ENCODE data around the gene LYSMD2. TPM values are rescaled to one million over a fixed set of nuclear protein-coding genes. Genes with fewer than 3 reads are reported as not detected.

LYSMD2 gene
- total RNA-seq, 2 experiments from 2014 or later: 14.5 to 16.8 TPM

GRCh38 chr15:51751697-51752683, 14.5 kb upstream of the LYSMD2 start:
- intact Hi-C loops (cut with micrococcal nuclease): loop anchor here (1.0 kb wide), 1 partner anchor 16 kb away; no protein-coding TSS in a partner anchor
- H3K9me3 Mint-ChIP-seq: no peaks in the 10 kb centered on the region
- peaks cover 2% of the 10 kb centered on the region for H3K27me3 Mint-ChIP-seq (ENCODE audit: low read depth)
- H3K4me3 Mint-ChIP-seq: peak overlapping the region; percentile 81
- peaks cover 2% of the 10 kb centered on the region for H3K36me3 Mint-ChIP-seq (ENCODE audit: low read depth)
- H3K4me1 Mint-ChIP-seq (ENCODE audit: low read depth): peaks cover 27% of the 10 kb centered on the region
- peak; percentile 30 for DNase-seq
- no peak overlapping the region for H3K27ac Mint-ChIP-seq
- CTCF ChIA-PET: interaction anchor here (1.2 to 1.7 kb wide), 3 partner anchors 15 to 103 kb away, joined by 3 to 9 read pairs (median 6); partner anchors contain the start of gene LYSMD2

- Mint-ChIP-seq H3K4me3 (peak within 1 kb of the TSS; percentile 81), H3K9me3 (no peaks in the 10 kb centered on the region), H3K27ac (no peak within 1 kb of the TSS), H3K4me1 (ENCODE audit: low read depth) (peaks cover 27% of the 10 kb centered on the region), H3K36me3 (ENCODE audit: low read depth) (peaks cover 2% of the 10 kb centered on the region), H3K27me3 (ENCODE audit: low read depth) (peaks cover 2% of the 10 kb centered on the region)
- DNase-seq: peak; percentile 53
- CTCF ChIA-PET: interaction anchor here (0.8 to 1.7 kb wide), 4 partner anchors 12 to 102 kb away, joined by 3 to 6 read pairs (median 4); no protein-coding TSS in a partner anchor
- intact Hi-C loops (cut with micrococcal nuclease): loop anchor here (1.0 kb wide), 1 partner anchor 15 kb away; no protein-coding TSS in a partner anchor
Measured at GRCh38 chr15:51750792-51751696, 13.6 kb upstream of the LYSMD2 start, which contains the start of gene TMOD2. Gene TMOD2 (plus strand): TSS chr15:51751597. CDS start chr15:51766442, 14,845 bp downstream.

GRCh38 chr15:51750186-51750585, 12.7 kb upstream of the LYSMD2 start:
- Mint-ChIP-seq H3K36me3 (ENCODE audit: low read depth) (peaks cover 2% of the 10 kb centered on the region), H3K27ac (no peak overlapping the region), H3K4me3 (peak overlapping the region; percentile 8), H3K27me3 (ENCODE audit: low read depth) (peaks cover 2% of the 10 kb centered on the region), H3K9me3 (no peaks in the 10 kb centered on the region), H3K4me1 (ENCODE audit: low read depth) (peaks cover 22% of the 10 kb centered on the region)
- CTCF ChIA-PET: interaction anchor here (0.8 to 1.4 kb wide), 3 partner anchors 11 to 100 kb away, joined by 3 to 4 read pairs (median 3); no protein-coding TSS in a partner anchor
- DNase-seq: no peak
- intact Hi-C loops (cut with micrococcal nuclease): no loop called here

GRCh38 chr15:51749307-51749706, 11.9 kb upstream of the LYSMD2 start:
- no peak overlapping the region for H3K27ac Mint-ChIP-seq
- CTCF ChIA-PET: interaction anchor here (0.7 to 2.2 kb wide), 3 partner anchors 11 to 28 kb away, joined by 3 to 5 read pairs (median 4); no protein-coding TSS in a partner anchor
- DNase-seq: no peak
- no peak overlapping the region for H3K4me3 Mint-ChIP-seq
- H3K9me3 Mint-ChIP-seq: no peaks in the 10 kb centered on the region
- peaks cover 19% of the 10 kb centered on the region for H3K4me1 Mint-ChIP-seq (ENCODE audit: low read depth)
- H3K36me3 Mint-ChIP-seq (ENCODE audit: low read depth): peaks cover 2% of the 10 kb centered on the region
- intact Hi-C loops (cut with micrococcal nuclease): no loop called here
- peaks cover 2% of the 10 kb centered on the region for H3K27me3 Mint-ChIP-seq (ENCODE audit: low read depth)

GRCh38 chr15:51739061-51739712, 1.7 kb upstream of the LYSMD2 start:
- Mint-ChIP-seq H3K27ac (no peak overlapping the region), H3K4me3 (no peak overlapping the region), H3K27me3 (ENCODE audit: low read depth) (no peaks in the 10 kb centered on the region), H3K9me3 (no peaks in the 10 kb centered on the region), H3K36me3 (ENCODE audit: low read depth) (no peaks in the 10 kb centered on the region), H3K4me1 (ENCODE audit: low read depth) (peaks cover 38% of the 10 kb centered on the region)
- no peak for DNase-seq
- intact Hi-C loops (cut with micrococcal nuclease): loop anchor here (5.0 kb wide), 7 partner anchors 93 to 972 kb away; partner anchors contain the start of genes AP4E1 and SPPL2A
- CTCF ChIA-PET: interaction anchor here (0.6 to 9.2 kb wide), 6 partner anchors 10 to 118 kb away, joined by 3 to 63 read pairs (median 4); no protein-coding TSS in a partner anchor

GRCh38 chr15:51738553-51738952, 1.1 kb upstream of the LYSMD2 start:
- intact Hi-C loops (cut with micrococcal nuclease): loop anchor here (5.0 kb wide), 7 partner anchors 94 to 971 kb away; partner anchors contain the start of genes AP4E1 and SPPL2A
- H3K27ac Mint-ChIP-seq: peak overlapping the region; percentile 82
- CTCF ChIA-PET: interaction anchor here (0.6 to 9.2 kb wide), 6 partner anchors 11 to 117 kb away, joined by 3 to 63 read pairs (median 4); no protein-coding TSS in a partner anchor
- no peaks in the 10 kb centered on the region for H3K36me3 Mint-ChIP-seq (ENCODE audit: low read depth)
- peaks cover 43% of the 10 kb centered on the region for H3K4me1 Mint-ChIP-seq (ENCODE audit: low read depth)
- no peak for DNase-seq
- H3K4me3 Mint-ChIP-seq: peak overlapping the region; percentile 73
- no peaks in the 10 kb centered on the region for H3K9me3 Mint-ChIP-seq
- no peaks in the 10 kb centered on the region for H3K27me3 Mint-ChIP-seq (ENCODE audit: low read depth)

- peak overlapping the region; percentile 91 for H3K27ac Mint-ChIP-seq
- H3K9me3 Mint-ChIP-seq: no peaks in the 10 kb centered on the region
- peaks cover 59% of the 10 kb centered on the region for H3K4me1 Mint-ChIP-seq (ENCODE audit: low read depth)
- peak overlapping the region; percentile 82 for H3K4me3 Mint-ChIP-seq
- DNase-seq: peak; percentile 66
- no peaks in the 10 kb centered on the region for H3K27me3 Mint-ChIP-seq (ENCODE audit: low read depth)
- peaks cover 3% of the 10 kb centered on the region for H3K36me3 Mint-ChIP-seq (ENCODE audit: low read depth)
- CTCF ChIA-PET: interaction anchor here (0.8 to 9.2 kb wide), 11 partner anchors 11 to 115 kb away, joined by 3 to 63 read pairs (median 4); partner anchors contain the start of gene DMXL2
- intact Hi-C loops (cut with micrococcal nuclease): loop anchor here (1.0 to 5.0 kb wide), 11 partner anchors 11 to 970 kb away; partner anchors contain the start of genes AP4E1, DMXL2, SPPL2A and TMOD2
Measured at GRCh38 chr15:51736751-51737521, 519 bp downstream of the LYSMD2 start.

- Mint-ChIP-seq H3K9me3 (no peaks in the 10 kb centered on the region), H3K27me3 (ENCODE audit: low read depth) (no peaks in the 10 kb centered on the region), H3K27ac (peak overlapping the region; percentile 91), H3K4me1 (ENCODE audit: low read depth) (peaks cover 68% of the 10 kb centered on the region), H3K36me3 (ENCODE audit: low read depth) (peaks cover 3% of the 10 kb centered on the region), H3K4me3 (peak overlapping the region; percentile 82)
- CTCF ChIA-PET: interaction anchor here (0.8 to 9.2 kb wide), 11 partner anchors 9 to 114 kb away, joined by 3 to 63 read pairs (median 4); partner anchors contain the start of gene DMXL2
- intact Hi-C loops (cut with micrococcal nuclease): loop anchor here (1.0 to 5.0 kb wide), 11 partner anchors 10 to 969 kb away; partner anchors contain the start of genes AP4E1, DMXL2, SPPL2A and TMOD2
- peak; percentile 73 for DNase-seq
Measured at GRCh38 chr15:51736069-51736468, 1.4 kb downstream of the LYSMD2 start.

GRCh38 chr15:51735228-51736010, 2.0 kb downstream of the LYSMD2 start:
- peak overlapping the region; percentile 91 for H3K27ac Mint-ChIP-seq
- CTCF ChIA-PET: interaction anchor here (0.7 to 9.2 kb wide), 10 partner anchors 10 to 113 kb away, joined by 3 to 63 read pairs (median 4); partner anchors contain the start of gene DMXL2
- H3K36me3 Mint-ChIP-seq (ENCODE audit: low read depth): peaks cover 7% of the 10 kb centered on the region
- no peaks in the 10 kb centered on the region for H3K9me3 Mint-ChIP-seq
- peaks cover 74% of the 10 kb centered on the region for H3K4me1 Mint-ChIP-seq (ENCODE audit: low read depth)
- intact Hi-C loops (cut with micrococcal nuclease): loop anchor here (1.0 to 5.0 kb wide), 13 partner anchors 9 to 968 kb away; partner anchors contain the start of genes AP4E1, DMXL2, SPPL2A and TMOD2
- H3K27me3 Mint-ChIP-seq (ENCODE audit: low read depth): no peaks in the 10 kb centered on the region
- DNase-seq: peak; percentile 58
- H3K4me3 Mint-ChIP-seq: peak overlapping the region; percentile 82
